ENCODE results near the gene FAM222B. TPM values are rescaled to one million over a fixed set of nuclear protein-coding genes. Genes with fewer than 3 reads are reported as not detected.

FAM222B gene
- total and polyA plus RNA-seq, 9 of the 15 experiments (the other 6 are each of a cell fraction or from before 2014, with no cell fraction given): 4.0 to 34.6 (median 7.5) TPM

- TF ChIP-seq, protein P1, sequence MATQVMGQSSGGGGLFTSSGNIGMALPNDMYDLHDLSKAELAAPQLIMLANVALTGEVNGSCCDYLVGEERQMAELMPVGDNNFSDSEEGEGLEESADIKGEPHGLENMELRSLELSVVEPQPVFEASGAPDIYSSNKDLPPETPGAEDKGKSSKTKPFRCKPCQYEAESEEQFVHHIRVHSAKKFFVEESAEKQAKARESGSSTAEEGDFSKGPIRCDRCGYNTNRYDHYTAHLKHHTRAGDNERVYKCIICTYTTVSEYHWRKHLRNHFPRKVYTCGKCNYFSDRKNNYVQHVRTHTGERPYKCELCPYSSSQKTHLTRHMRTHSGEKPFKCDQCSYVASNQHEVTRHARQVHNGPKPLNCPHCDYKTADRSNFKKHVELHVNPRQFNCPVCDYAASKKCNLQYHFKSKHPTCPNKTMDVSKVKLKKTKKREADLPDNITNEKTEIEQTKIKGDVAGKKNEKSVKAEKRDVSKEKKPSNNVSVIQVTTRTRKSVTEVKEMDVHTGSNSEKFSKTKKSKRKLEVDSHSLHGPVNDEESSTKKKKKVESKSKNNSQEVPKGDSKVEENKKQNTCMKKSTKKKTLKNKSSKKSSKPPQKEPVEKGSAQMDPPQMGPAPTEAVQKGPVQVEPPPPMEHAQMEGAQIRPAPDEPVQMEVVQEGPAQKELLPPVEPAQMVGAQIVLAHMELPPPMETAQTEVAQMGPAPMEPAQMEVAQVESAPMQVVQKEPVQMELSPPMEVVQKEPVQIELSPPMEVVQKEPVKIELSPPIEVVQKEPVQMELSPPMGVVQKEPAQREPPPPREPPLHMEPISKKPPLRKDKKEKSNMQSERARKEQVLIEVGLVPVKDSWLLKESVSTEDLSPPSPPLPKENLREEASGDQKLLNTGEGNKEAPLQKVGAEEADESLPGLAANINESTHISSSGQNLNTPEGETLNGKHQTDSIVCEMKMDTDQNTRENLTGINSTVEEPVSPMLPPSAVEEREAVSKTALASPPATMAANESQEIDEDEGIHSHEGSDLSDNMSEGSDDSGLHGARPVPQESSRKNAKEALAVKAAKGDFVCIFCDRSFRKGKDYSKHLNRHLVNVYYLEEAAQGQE (IDR thresholded peaks at IDR 0.05; ENCODE audit: borderline replicate concordance): peak; percentile 80
- TF ChIP-seq, protein P1 (CRISPR knock-in tag; IDR thresholded peaks at IDR 0.05; ENCODE audit: low read depth): no peak
- TF ChIP-seq ATF3 (IDR thresholded peaks at IDR 0.05): peak; percentile 82
- no peak for TF ChIP-seq ATF3 (CRISPR knock-in tag; conservative IDR thresholded peaks at IDR 0.05)
- TF ChIP-seq ZNF76 (CRISPR knock-in tag; IDR thresholded peaks at IDR 0.05; ENCODE audit: borderline replicate concordance): no peak
- TF ChIP-seq NR2C2 (CRISPR knock-in tag; IDR thresholded peaks at IDR 0.05): no peak
- peak; percentile 48; the same call in 1 of the 2 replicates for TF ChIP-seq NR2C2 (tag; IDR thresholded peaks at IDR 0.05)
- TF ChIP-seq RAD21 (CRISPR knock-in tag; conservative IDR thresholded peaks at IDR 0.05 in 1 of 2, IDR thresholded peaks at IDR 0.05 in 1 of 2): peak in 1 of 2 experiments; percentile 20; a peak in 1 of 4 replicates
- TF ChIP-seq DPF2 (IDR thresholded peaks at IDR 0.05): peak; percentile 47
- TF ChIP-seq RHOXF2B (CRISPR knock-in tag; conservative IDR thresholded peaks at IDR 0.05): peak; percentile 66; the same call in 1 of the 2 replicates
- TF ChIP-seq, protein P2, sequence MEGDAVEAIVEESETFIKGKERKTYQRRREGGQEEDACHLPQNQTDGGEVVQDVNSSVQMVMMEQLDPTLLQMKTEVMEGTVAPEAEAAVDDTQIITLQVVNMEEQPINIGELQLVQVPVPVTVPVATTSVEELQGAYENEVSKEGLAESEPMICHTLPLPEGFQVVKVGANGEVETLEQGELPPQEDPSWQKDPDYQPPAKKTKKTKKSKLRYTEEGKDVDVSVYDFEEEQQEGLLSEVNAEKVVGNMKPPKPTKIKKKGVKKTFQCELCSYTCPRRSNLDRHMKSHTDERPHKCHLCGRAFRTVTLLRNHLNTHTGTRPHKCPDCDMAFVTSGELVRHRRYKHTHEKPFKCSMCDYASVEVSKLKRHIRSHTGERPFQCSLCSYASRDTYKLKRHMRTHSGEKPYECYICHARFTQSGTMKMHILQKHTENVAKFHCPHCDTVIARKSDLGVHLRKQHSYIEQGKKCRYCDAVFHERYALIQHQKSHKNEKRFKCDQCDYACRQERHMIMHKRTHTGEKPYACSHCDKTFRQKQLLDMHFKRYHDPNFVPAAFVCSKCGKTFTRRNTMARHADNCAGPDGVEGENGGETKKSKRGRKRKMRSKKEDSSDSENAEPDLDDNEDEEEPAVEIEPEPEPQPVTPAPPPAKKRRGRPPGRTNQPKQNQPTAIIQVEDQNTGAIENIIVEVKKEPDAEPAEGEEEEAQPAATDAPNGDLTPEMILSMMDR (IDR thresholded peaks at IDR 0.05 in 2 of 3, conservative IDR thresholded peaks at IDR 0.05 in 1 of 3; ENCODE audit: insufficient read depth in 2 of 3, low read depth in 1 of 3, low read length in 3 of 3): peak in 2 of 3 experiments; percentile 14 to 34; a peak in 2 of 6 replicates
- peak; percentile 69; the same call in 1 of the 2 replicates for TF ChIP-seq RUNX1 (IDR thresholded peaks at IDR 0.05; ENCODE audit: low read depth)
- TF ChIP-seq RBM25 (IDR thresholded peaks at IDR 0.05; ENCODE audit: low read depth, low read length, severe bottlenecking): peak; percentile 63
- no peak for TF ChIP-seq GATA2 (CRISPR knock-in tag; IDR thresholded peaks at IDR 0.05)
- peak; percentile 60; the same call in 1 of the 2 replicates for TF ChIP-seq CEBPG (CRISPR knock-in tag; IDR thresholded peaks at IDR 0.05)
- no peak for TF ChIP-seq CEBPG (tag; conservative IDR thresholded peaks at IDR 0.05 in 1 of 2, IDR thresholded peaks at IDR 0.05 in 1 of 2)
- TF ChIP-seq PHTF2 (CRISPR knock-in tag; IDR thresholded peaks at IDR 0.05): no peak
- peak; percentile 94 for TF ChIP-seq TOE1 (IDR thresholded peaks at IDR 0.05; ENCODE audit: borderline replicate concordance)
- no peak for TF ChIP-seq TOE1 (CRISPR knock-in tag; IDR thresholded peaks at IDR 0.05; ENCODE audit: borderline replicate concordance, low read depth)
Observed at GRCh38 chr17:28860363-28860808, 17.8 kb upstream of the FAM222B start (continued).

Data from K562 (cell line).